Measurements from ENCODE around the gene SH2B3. TPM values are rescaled to one million over a fixed set of nuclear protein-coding genes. Genes with fewer than 3 reads are reported as not detected.
A peak's percentile ranks its signal among the peaks of the same experiment; 100 is the strongest.

SH2B3 gene
- total and polyA plus RNA-seq, 9 of the 15 experiments (the other 6 are each of a cell fraction or from before 2014, with no cell fraction given) = 10.8 to 75.3 (median 37.4) TPM

GRCh38 chr12:111413442-111414086 lies 7.8 kb downstream of the SH2B3 start (continued):
- TF ChIP-seq SP2 (IDR thresholded peaks at IDR 0.05; ENCODE audit: extremely low read depth, low read depth, low read length, poor library complexity, severe bottlenecking) = no peak
- no peak for TF ChIP-seq HEY1 (CRISPR knock-in tag; IDR thresholded peaks at IDR 0.05; ENCODE audit: borderline replicate concordance)
- TF ChIP-seq, protein P1, sequence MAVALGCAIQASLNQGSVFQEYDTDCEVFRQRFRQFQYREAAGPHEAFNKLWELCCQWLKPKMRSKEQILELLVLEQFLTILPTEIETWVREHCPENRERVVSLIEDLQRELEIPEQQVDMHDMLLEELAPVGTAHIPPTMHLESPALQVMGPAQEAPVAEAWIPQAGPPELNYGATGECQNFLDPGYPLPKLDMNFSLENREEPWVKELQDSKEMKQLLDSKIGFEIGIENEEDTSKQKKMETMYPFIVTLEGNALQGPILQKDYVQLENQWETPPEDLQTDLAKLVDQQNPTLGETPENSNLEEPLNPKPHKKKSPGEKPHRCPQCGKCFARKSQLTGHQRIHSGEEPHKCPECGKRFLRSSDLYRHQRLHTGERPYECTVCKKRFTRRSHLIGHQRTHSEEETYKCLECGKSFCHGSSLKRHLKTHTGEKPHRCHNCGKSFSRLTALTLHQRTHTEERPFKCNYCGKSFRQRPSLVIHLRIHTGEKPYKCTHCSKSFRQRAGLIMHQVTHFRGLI (CRISPR knock-in tag; IDR thresholded peaks at IDR 0.05) = no peak
- TF ChIP-seq HDAC1 (IDR thresholded peaks at IDR 0.05) = 0 out of 4 replicates have a peak, but pooled peaks of 1 of the 2 experiments have one; percentile 31
- no peak for TF ChIP-seq BMI1 (IDR thresholded peaks at IDR 0.05; ENCODE audit: low read length)
- no peak for TF ChIP-seq MLLT1 (IDR thresholded peaks at IDR 0.05)
- no peak for TF ChIP-seq NR2C1 (IDR thresholded peaks at IDR 0.05)
- peak; percentile 49; the same call in 1 of the 2 replicates for TF ChIP-seq NR2C1 (tag; IDR thresholded peaks at IDR 0.05)
- TF ChIP-seq CCNT2 (IDR thresholded peaks at IDR 0.05; ENCODE audit: borderline replicate concordance, extremely low read depth, insufficient read length, low read depth, low read length) = no peak
- TF ChIP-seq, protein P2, sequence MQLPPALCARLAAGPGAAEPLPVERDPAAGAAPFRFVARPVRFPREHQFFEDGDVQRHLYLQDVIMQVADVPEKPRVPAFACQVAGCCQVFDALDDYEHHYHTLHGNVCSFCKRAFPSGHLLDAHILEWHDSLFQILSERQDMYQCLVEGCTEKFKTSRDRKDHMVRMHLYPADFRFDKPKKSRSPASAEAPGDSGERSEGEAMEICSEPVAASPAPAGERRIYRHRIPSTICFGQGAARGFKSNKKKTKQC (CRISPR knock-in tag; IDR thresholded peaks at IDR 0.05) = no peak
- TF ChIP-seq FOXK1 (CRISPR knock-in tag; IDR thresholded peaks at IDR 0.05; ENCODE audit: borderline replicate concordance) = no peak
- TF ChIP-seq ZNF24 (IDR thresholded peaks at IDR 0.05) = peak; percentile 70; the same call in 1 of the 2 replicates
- TF ChIP-seq GABPB1 (CRISPR knock-in tag; IDR thresholded peaks at IDR 0.05) = 0 out of 2 replicates have a peak, but pooled peaks have one; percentile 16
- no peak for TF ChIP-seq STAG1 (CRISPR knock-in tag; IDR thresholded peaks at IDR 0.05; ENCODE audit: borderline replicate concordance)
- TF ChIP-seq MCM7 (IDR thresholded peaks at IDR 0.05) = no peak
- TF ChIP-seq ZNF311 (CRISPR knock-in tag; IDR thresholded peaks at IDR 0.05) = no peak
- TF ChIP-seq JUND (IDR thresholded peaks at IDR 0.05; ENCODE audit: borderline replicate concordance, low read depth, low read length) = peak; percentile 84
- no peak for TF ChIP-seq JUND (tag; IDR thresholded peaks at IDR 0.05; ENCODE audit: borderline replicate concordance, low read depth, low read length)
- no peak for TF ChIP-seq ZBTB11 (CRISPR knock-in tag; IDR thresholded peaks at IDR 0.05)
- TF ChIP-seq, protein P3, sequence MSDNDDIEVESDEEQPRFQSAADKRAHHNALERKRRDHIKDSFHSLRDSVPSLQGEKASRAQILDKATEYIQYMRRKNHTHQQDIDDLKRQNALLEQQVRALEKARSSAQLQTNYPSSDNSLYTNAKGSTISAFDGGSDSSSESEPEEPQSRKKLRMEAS (CRISPR knock-in tag; IDR thresholded peaks at IDR 0.05) = 0 out of 2 replicates have a peak, but pooled peaks have one; percentile 37
- TF ChIP-seq CBX3 (IDR thresholded peaks at IDR 0.05; ENCODE audit: borderline replicate concordance in 1 of 2, low read length in 2 of 2) = no peak
